GM21360 (cell line): ENCODE measurements around the gene LRP4.

Experiments used
- ATAC-seq: cut with Tn5 transposase; IDR thresholded peaks from one replicate; pipeline ENCODE4 v1.9.1; 2021; ENCODE audit warnings: mild to moderate bottlenecking, moderate library complexity; ENCODE audit not compliant: unreplicated experiment

LRP4 gene

GRCh38 chr11:46896719-46897406, 21.5 kb downstream of the LRP4 start:
- no peak for ATAC-seq

- ATAC-seq, result no peak
These were observed 22.5 kb downstream of the LRP4 start for GRCh38 chr11:46895821-46896220.

- ATAC-seq, result no peak
These were observed 23.4 kb downstream of the LRP4 start for GRCh38 chr11:46894961-46895360.

- no peak for ATAC-seq
These were observed 23.8 kb downstream of the LRP4 start for GRCh38 chr11:46894506-46894905.

GRCh38 chr11:46892838-46893237, 25.5 kb downstream of the LRP4 start:
- no peak for ATAC-seq

GRCh38 chr11:46892109-46892508, 26.2 kb downstream of the LRP4 start:
- no peak for ATAC-seq

- ATAC-seq, result no peak
These were observed 27.7 kb downstream of the LRP4 start for GRCh38 chr11:46890665-46891064.

- no peak for ATAC-seq
These were observed 28.5 kb downstream of the LRP4 start for GRCh38 chr11:46889689-46890475.

GRCh38 chr11:46889251-46889650, 29.1 kb downstream of the LRP4 start:
- ATAC-seq, result no peak

- no peak for ATAC-seq
These were observed 29.7 kb downstream of the LRP4 start for GRCh38 chr11:46888636-46889035.

- ATAC-seq, result no peak
These were observed 32.1 kb downstream of the LRP4 start for GRCh38 chr11:46886211-46886610.

- no peak for ATAC-seq
These were observed 39.2 kb downstream of the LRP4 start for GRCh38 chr11:46879056-46879585.

GRCh38 chr11:46877580-46877979, 40.8 kb downstream of the LRP4 start:
- ATAC-seq, result no peak

- ATAC-seq, result no peak
These were observed 41.9 kb downstream of the LRP4 start for GRCh38 chr11:46876471-46876870.

GRCh38 chr11:46874586-46874985, 43.8 kb downstream of the LRP4 start:
- ATAC-seq, result no peak

GRCh38 chr11:46868912-46869311, 49.4 kb downstream of the LRP4 start:
- no peak for ATAC-seq

GRCh38 chr11:46865340-46865739, 53.0 kb downstream of the LRP4 start:
- ATAC-seq, result no peak

GRCh38 chr11:46860218-46860617, 58.1 kb downstream of the LRP4 start:
- no peak for ATAC-seq

- ATAC-seq, result no peak
These were observed 59.3 kb downstream of the LRP4 start for GRCh38 chr11:46858920-46859546.

GRCh38 chr11:46857666-46858065, 60.7 kb downstream of the LRP4 start:
- no peak for ATAC-seq

GRCh38 chr11:46856605-46857343, 61.6 kb downstream of the LRP4 start:
- ATAC-seq, result no peak
